K562 (cell line): ENCODE data around the gene BMPER. TPM values are rescaled to one million over a fixed set of nuclear protein-coding genes. Genes with fewer than 3 reads are reported as not detected.

Source experiments
- ATAC-seq: fragments of 200-7000 bp; cut with Tn5 transposase; 3 replicates; pipeline ENCODE4 v1.9.1; 2020; ENCODE audit warnings: moderate library complexity
- BruUV-seq: library from RNA; stranded (reverse); fragments of 400-500 nt; replicated peaks from 2 replicates; lab custom pipeline; 2021; lab: Mats Ljungman, UMichigan
- CTCF ChIA-PET: fragments of 300-600 bp; formaldehyde crosslinking; extraction: SDS; loops from one replicate; lab custom pipeline; 2021; ENCODE audit warnings: low intra/inter-chr PET ratio; lab: Yijun Ruan, JAX
- POLR2A ChIA-PET: fragments of 300-600, 350-650 bp; sonication (Branson Sonifier 250); formaldehyde crosslinking; extraction: SDS; loops from one replicate; lab custom pipeline; 2021; ENCODE audit warnings: antibody characterized with exemption, inconsistent platforms; lab: Yijun Ruan, JAX
- DNase-seq, 4 experiments: peaks; one replicate each; pipeline versions ENCODE4 v3.0.0 to v3.0.0-alpha.2; 2011 to 2018; ENCODE audit warnings: low spot score in 3 of 4, mixed read lengths in 3 of 4; ENCODE audit errors: extremely low read depth in 1 of 4
- FAIRE-seq: peaks from 2 replicates; lab custom pipeline; 2011; peaks lifted over from hg19 to GRCh38; lab: Jason Lieb, UNC
- H2AFZ ChIP-seq: 2 replicates; pipeline ENCODE4 v1.6.0; 2011; ENCODE audit warnings: low read depth, low read length, control low read depth, inconsistent platforms
- H3K27ac ChIP-seq: fragments of 200-600 bp; 3 replicates; pipeline ENCODE4 v1.8.0; 2011; ENCODE audit warnings: low read depth, mild to moderate bottlenecking, control low read depth, inconsistent platforms, low read length, moderate library complexity, mixed read lengths; ENCODE audit errors: extremely low read depth
- H3K27me3 ChIP-seq, 2 experiments: fragments of 300-600 bp in 1 of 2; 2 replicates in 1 of 2; 3 replicates in 1 of 2; pipeline versions ENCODE4 v1.6.0 to v1.8.0; 2011; ENCODE audit warnings: inconsistent platforms in 2 of 2, low read length in 2 of 2, mild to moderate bottlenecking in 1 of 2, mixed read lengths in 1 of 2, moderate library complexity in 1 of 2; ENCODE audit not compliant: control insufficient read depth in 2 of 2, insufficient read depth in 2 of 2
- H3K36me3 ChIP-seq: fragments of 300-600 bp; 3 replicates; pipeline ENCODE4 v1.8.0; 2011; ENCODE audit warnings: mild to moderate bottlenecking, low read length, inconsistent platforms; ENCODE audit not compliant: control insufficient read depth, insufficient read depth
- H3K4me1 ChIP-seq, 2 experiments: fragments of 200-600 bp in 1 of 2; replicated peaks in 1 of 2; 2 replicates in 1 of 2; 3 replicates in 1 of 2; pipeline versions ENCODE4 v1.5.1 to v1.8.0; 2011; ENCODE audit warnings: inconsistent platforms in 2 of 2, low read length in 2 of 2, mild to moderate bottlenecking in 1 of 2, mixed read lengths in 1 of 2, moderate library complexity in 1 of 2; ENCODE audit not compliant: control insufficient read depth in 2 of 2, insufficient read depth in 2 of 2
- H3K4me2 ChIP-seq: 2 replicates; pipeline ENCODE4 v1.6.1; 2011; ENCODE audit warnings: low read length, control low read depth, inconsistent platforms, mixed read lengths; ENCODE audit not compliant: insufficient read depth
- H3K4me3 ChIP-seq: fragments of 200-600 bp; sonication (generic), shearing (Covaris generic); 2 replicates; pipeline ENCODE4 v1.5.1; 2016; ENCODE audit warnings: control low read depth, inconsistent platforms
- H3K79me2 ChIP-seq: fragments of 200-600 bp; 3 replicates; pipeline ENCODE4 v1.8.0; 2011; ENCODE audit warnings: low read length, inconsistent platforms; ENCODE audit not compliant: control insufficient read depth, insufficient read depth
- H3K9ac ChIP-seq, 2 experiments: 2 replicates each; pipeline versions ENCODE4 v1.6.0 to v1.6.1; 2011; ENCODE audit warnings: low read depth in 2 of 2, low read length in 2 of 2, control low read depth in 1 of 2, inconsistent platforms in 1 of 2, mild to moderate bottlenecking in 1 of 2, mixed read lengths in 1 of 2; ENCODE audit not compliant: insufficient read depth in 1 of 2
- H3K9me1 ChIP-seq: one replicate; pipeline ENCODE4 v1.6.0; 2011; ENCODE audit warnings: inconsistent platforms, mild to moderate bottlenecking, low read length, moderate library complexity; ENCODE audit not compliant: control insufficient read depth, insufficient read depth
- H3K9me3 ChIP-seq: replicated peaks from 2 replicates; pipeline ENCODE4 v1.5.1; 2011; ENCODE audit warnings: low read depth, low read length, inconsistent platforms; ENCODE audit not compliant: control insufficient read depth, insufficient read depth
- H4K20me1 ChIP-seq: replicated peaks from 2 replicates; pipeline ENCODE4 v1.6.1; 2011; ENCODE audit warnings: low read length, inconsistent platforms, mixed read lengths; ENCODE audit not compliant: control insufficient read depth, insufficient read depth
- ATF1 ChIP-seq, 2 experiments: fragments of 450-650 bp in 1 of 2; IDR thresholded peaks; 2 replicates each; pipeline ENCODE4 v1.6.1; 2016; ENCODE audit warnings: missing compliant biosample characterization in 1 of 2, missing genetic modification characterization in 1 of 2
- C11orf30 ChIP-seq: fragments of 450-650 bp; IDR thresholded peaks from 2 replicates; pipeline ENCODE4 v1.6.1; 2016; ENCODE audit warnings: low read depth, mild to moderate bottlenecking
- GTF2F1 ChIP-seq: IDR thresholded peaks from 2 replicates; pipeline ENCODE4 v1.6.1; 2011; ENCODE audit warnings: low read depth, low read length, improper control_type of control experiment
- KDM2B ChIP-seq: fragments of 250-450 bp; sonication (Bioruptor Pico); IDR thresholded peaks from 2 replicates; pipeline ENCODE4 v1.8.0; 2021; ENCODE audit warnings: mild to moderate bottlenecking, moderate library complexity
- MEIS2 ChIP-seq: fragments of 450-650 bp; IDR thresholded peaks from 2 replicates; pipeline ENCODE4 v1.6.1; 2014; ENCODE audit warnings: mild to moderate bottlenecking; ENCODE audit not compliant: partially characterized antibody
- POLR2A ChIP-seq: fragments of 450-650 bp; conservative IDR thresholded peaks from 2 replicates; pipeline ENCODE4 v1.6.1; 2016
- POU5F1 ChIP-seq: fragments of 150-350 bp; IDR thresholded peaks from 2 replicates; pipeline ENCODE4 v1.6.1; 2014; ENCODE audit warnings: borderline replicate concordance, low read length, low read depth, mild to moderate bottlenecking; ENCODE audit not compliant: partially characterized antibody
- PRPF4 ChIP-seq: fragments of 200-400 bp; formaldehyde crosslinking; IDR thresholded peaks from one replicate; pipeline ENCODE4 v1.6.1; 2017; ENCODE audit warnings: low read length, low read depth, mild to moderate bottlenecking; ENCODE audit not compliant: insufficient read depth, poor library complexity, severe bottlenecking
- RAD21 ChIP-seq, 2 experiments: fragments of 250-450 bp in 1 of 2; fragments of 450-650 bp in 1 of 2; sonication (Bioruptor Pico) in 1 of 2; formaldehyde crosslinking in 1 of 2; IDR thresholded peaks in 1 of 2; conservative IDR thresholded peaks in 1 of 2; 2 replicates each; pipeline versions ENCODE4 v1.4.0 to v1.8.0; 2020 to 2022; ENCODE audit warnings: mild to moderate bottlenecking in 2 of 2, moderate library complexity in 1 of 2
- ZBTB49 ChIP-seq: sonication (generic); formaldehyde crosslinking; IDR thresholded peaks from 2 replicates; pipeline ENCODE4 v1.8.0; 2022; ENCODE audit warnings: missing genetic modification reagents, mild to moderate bottlenecking, borderline replicate concordance
- ZNF696 ChIP-seq: fragments of 250-450 bp; sonication (Bioruptor Pico); conservative IDR thresholded peaks from 2 replicates; pipeline ENCODE4 v1.4.0; 2020; ENCODE audit warnings: mild to moderate bottlenecking, moderate library complexity
- ZNF780A ChIP-seq: fragments of 250-450 bp; sonication (Bioruptor Pico); IDR thresholded peaks from 2 replicates; pipeline ENCODE4 v1.5.0; 2021; ENCODE audit warnings: mild to moderate bottlenecking
- WGBS: fragments of 100-300 bp; shearing (Covaris generic); methylation state at CpG from one replicate; pipeline ENCODE4 v1.1.6; 2016; ENCODE audit warnings: low coverage, mixed read lengths; ENCODE audit not compliant: insufficient coverage; ENCODE audit errors: missing lambda C conversion rate; 5-methylcytosine and 5-hydroxymethylcytosine counted together
- in situ Hi-C: fragments of 300-500 bp; cut with MboI; formaldehyde crosslinking; loops from 4 replicates; pipeline ENCODE4 v1.15.0; 2018; ENCODE audit warnings: inconsistent platforms, mixed read lengths
- intact Hi-C: fragments of 100-400 bp; cut with micrococcal nuclease; formaldehyde crosslinking; loops from 2 replicates; pipeline ENCODE4 v1.14.2; 2022
- polyA plus RNA-seq, 8 experiments: library from polyadenylated mRNA; depleted of rRNA in 4 of 8; stranded (reverse) in 5 of 8; unstranded in 3 of 8; fragments of >200 nt; fragmentation: Nextera tagmentation in 2 of 8; fragmentation: Illumina TruSeq in 1 of 8; extraction: Ambion mirVana in 2 of 8; extraction: Trizol in 1 of 8; gene quantifications; 2 replicates each; pipeline versions ENCODE4 v1.2.1 to v1.2.3, GENCODE V29; 2011 to 2014; ENCODE audit warnings: inconsistent platforms in 1 of 8, missing spikeins in 1 of 8
- total RNA-seq, 7 experiments: library from RNA; depleted of rRNA in 6 of 7; stranded (reverse); fragments of >200 nt in 6 of 7; fragmentation: Illumina TruSeq in 2 of 7; extraction: Trizol in 2 of 7; gene quantifications; 2 replicates each; pipeline versions ENCODE4 v1.2.1 to v1.2.3, GENCODE V29; 2011 to 2021; ENCODE audit warnings: low replicate concordance in 1 of 7

BMPER gene
- total and polyA plus RNA-seq, 9 of the 15 experiments (the other 6 are each of a cell fraction or from before 2014, with no cell fraction given): not detected

DNA sequence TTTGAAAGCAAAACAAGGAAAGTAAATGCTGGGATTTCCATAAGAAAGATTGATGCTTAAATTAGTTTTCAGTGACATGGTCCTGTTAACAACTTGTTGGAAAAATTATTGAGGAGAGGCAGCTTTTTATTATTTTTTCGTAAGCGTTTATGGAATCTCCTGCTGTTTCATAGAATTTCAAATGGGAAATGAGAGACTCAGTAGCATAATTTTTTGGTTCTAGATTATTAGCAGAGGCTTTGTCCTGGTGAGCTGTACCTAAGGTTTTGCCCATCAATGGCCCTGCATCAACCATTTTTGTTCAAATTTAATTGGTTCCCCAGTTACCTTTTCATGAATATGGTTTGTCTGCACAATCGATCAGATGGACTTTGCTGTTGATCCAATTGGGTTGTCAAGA is 205.7 kb downstream of the BMPER start:
- no TSS peak for BruUV-seq
- Histone ChIP-seq H4K20me1 (no peaks in the 10 kb centered on the region), H3K4me2 (no peak overlapping the region), H3K4me1 (no peaks in the 10 kb centered on the region), H3K79me2 (no peaks in the 10 kb centered on the region), H3K9me1 (no peaks in the 10 kb centered on the region)
- DNase-seq: no peak
- TF ChIP-seq ZNF780A (CRISPR knock-in tag) (no peak), POLR2A (no peak), POU5F1 (no peak), RAD21 (CRISPR knock-in tag; conservative IDR thresholded peaks at IDR 0.05 in 1 of 2, IDR thresholded peaks at IDR 0.05 in 1 of 2) (no peak), GTF2F1 (no peak), MEIS2 (no peak), ZBTB49 (no peak), ZNF696 (CRISPR knock-in tag) (no peak), KDM2B (CRISPR knock-in tag) (no peak), PRPF4 (no peak), C11orf30 (no peak), ATF1 (CRISPR knock-in tag; IDR thresholded peaks at IDR 0.05) (no peak), ATF1 (tag; IDR thresholded peaks at IDR 0.05) (no peak)
- TF ChIP-seq, all 486 proteins: peak for 0
- CTCF ChIA-PET: no interaction called here
- WGBS: 0% methylated on average over 3 of the region's 3 CpGs
- H3K9ac ChIP-seq: no peak overlapping the region
- in situ Hi-C loops: no loop called here
- H3K9me3 ChIP-seq: no peaks in the 10 kb centered on the region
- H3K27ac ChIP-seq: no peak overlapping the region
- no peaks in the 10 kb centered on the region for H3K27me3 ChIP-seq
- H3K36me3 ChIP-seq: no peaks in the 10 kb centered on the region
- ATAC-seq: no peak
- POLR2A ChIA-PET: no interaction called here
- no peak overlapping the region for H2AFZ ChIP-seq
- intact Hi-C loops: no loop called here
- H3K4me3 ChIP-seq: no peak overlapping the region
- FAIRE-seq: no peak
